ENCODE results near the gene TLN1.

- TF ChIP-seq CTCF (IDR thresholded peaks at IDR 0.05): no peak
- TF ChIP-seq POLR2A (IDR thresholded peaks at IDR 0.05; ENCODE audit: low read depth): no peak
- no peak for TF ChIP-seq EP300 (IDR thresholded peaks at IDR 0.05)
- no peak for TF ChIP-seq POLR2AphosphoS5 (IDR thresholded peaks at IDR 0.05)
Observed at GRCh38 chr9:35731415-35732184, 395 bp downstream of the TLN1 start.

All from esophagus muscularis mucosa (tissue), 4 donors.